ENCODE results near the gene ABCB8.

Gene ABCB8

GRCh38 chr7:151031011-151031410, 2.8 kb downstream of the ABCB8 start:
- H3K4me1 ChIP-seq: peaks cover 3% of the 10 kb centered on the region
- H3K27ac ChIP-seq: no peak overlapping the region

GRCh38 chr7:151032936-151033863, 5.0 kb downstream of the ABCB8 start:
- Histone ChIP-seq H3K4me3 (ENCODE audit: low read depth, low read length) (no peak overlapping the region), H3K79me2 (peaks cover 27% of the 10 kb centered on the region), H3K9ac (no peak overlapping the region), H3K27ac (no peak overlapping the region), H3K4me2 (ENCODE audit: low read length) (no peak overlapping the region), H2AFZ (no peak overlapping the region), H3K4me1 (peaks cover 3% of the 10 kb centered on the region), H3K9me3 (ENCODE audit: control insufficient read depth, low read length) (no peaks in the 10 kb centered on the region), H3K27me3 (ENCODE audit: control insufficient read depth, insufficient read depth, low read length) (no peaks in the 10 kb centered on the region), H3K36me3 (ENCODE audit: control insufficient read depth, insufficient read depth, low read length) (no peaks in the 10 kb centered on the region)
- TF ChIP-seq CTCF (IDR thresholded peaks at IDR 0.05): no peak

More at GRCh38 chr7:151031011-151031410, 2.8 kb downstream of the ABCB8 start:
- Histone ChIP-seq H3K79me2 (peaks cover 27% of the 10 kb centered on the region), H3K36me3 (ENCODE audit: control insufficient read depth, insufficient read depth, low read length) (no peaks in the 10 kb centered on the region), H3K4me3 (ENCODE audit: low read depth, low read length) (no peak overlapping the region), H2AFZ (no peak overlapping the region), H3K9me3 (ENCODE audit: control insufficient read depth, low read length) (no peaks in the 10 kb centered on the region), H3K4me2 (ENCODE audit: low read length) (no peak overlapping the region), H3K27me3 (ENCODE audit: control insufficient read depth, insufficient read depth, low read length) (no peaks in the 10 kb centered on the region), H3K9ac (no peak overlapping the region)
- TF ChIP-seq CTCF (IDR thresholded peaks at IDR 0.05): no peak

- Histone ChIP-seq H3K9me3 (ENCODE audit: control insufficient read depth, low read length) (no peaks in the 10 kb centered on the region), H3K27ac (no peak overlapping the region), H3K27me3 (ENCODE audit: control insufficient read depth, insufficient read depth, low read length) (no peaks in the 10 kb centered on the region), H3K36me3 (ENCODE audit: control insufficient read depth, insufficient read depth, low read length) (no peaks in the 10 kb centered on the region), H3K4me3 (ENCODE audit: low read depth, low read length) (no peak overlapping the region), H3K9ac (no peak overlapping the region), H3K4me2 (ENCODE audit: low read length) (no peak overlapping the region), H3K4me1 (peaks cover 3% of the 10 kb centered on the region), H2AFZ (no peak overlapping the region), H3K79me2 (peaks cover 27% of the 10 kb centered on the region)
- TF ChIP-seq CTCF (IDR thresholded peaks at IDR 0.05): no peak
Observed at GRCh38 chr7:151033864-151034249, 5.6 kb downstream of the ABCB8 start.

GRCh38 chr7:151034312-151035025, 6.2 kb downstream of the ABCB8 start:
- Histone ChIP-seq H3K4me1 (no peaks in the 10 kb centered on the region), H3K9me3 (ENCODE audit: control insufficient read depth, low read length) (no peaks in the 10 kb centered on the region), H3K4me3 (ENCODE audit: low read depth, low read length) (no peak overlapping the region), H3K4me2 (ENCODE audit: low read length) (no peak overlapping the region), H2AFZ (no peak overlapping the region), H3K27ac (no peak overlapping the region), H3K27me3 (ENCODE audit: control insufficient read depth, insufficient read depth, low read length) (no peaks in the 10 kb centered on the region), H3K9ac (no peak overlapping the region), H3K36me3 (ENCODE audit: control insufficient read depth, insufficient read depth, low read length) (no peaks in the 10 kb centered on the region), H3K79me2 (peaks cover 24% of the 10 kb centered on the region)
- no peak for TF ChIP-seq CTCF (IDR thresholded peaks at IDR 0.05)
